Activated B cell treated with CpG ODN at 0.5 μM for 24 hours (primary cell): ENCODE data around the gene SCRN2. TPM values are rescaled to one million over a fixed set of nuclear protein-coding genes. Genes with fewer than 3 reads are reported as not detected.

Experiments used
- ATAC-seq: fragments of 200-7000 bp; cut with Tn5 transposase; one replicate; pipeline ENCODE4 v1.10.0; 2021; ENCODE audit warnings: low read depth, mild to moderate bottlenecking, moderate library complexity
- CTCF ChIA-PET: fragments of 350-600 bp; sonication (Branson Sonifier 250); formaldehyde crosslinking; loops from one replicate; lab custom pipeline; 2021; ENCODE audit warnings: antibody characterized with exemption; lab: Charles Lee
- POLR2A ChIA-PET: fragments of 350-600 bp; sonication (Branson Sonifier 250); formaldehyde crosslinking; loops from one replicate; lab custom pipeline; 2021; ENCODE audit warnings: antibody characterized with exemption; lab: Charles Lee
- DNase-seq: peaks from one replicate; pipeline ENCODE4 v3.0.0; 2022
- H3K27ac Mint-ChIP-seq: one replicate; pipeline ENCODE4 v1.8.0; 2020; ENCODE audit warnings: mixed read lengths
- H3K27me3 Mint-ChIP-seq: one replicate; pipeline ENCODE4 v1.8.0; 2021; ENCODE audit warnings: mixed read lengths
- H3K36me3 Mint-ChIP-seq: one replicate; pipeline ENCODE4 v1.8.0; 2021; ENCODE audit warnings: low read depth, mixed read lengths
- H3K4me1 Mint-ChIP-seq: one replicate; pipeline ENCODE4 v1.8.0; 2021; ENCODE audit warnings: mixed read lengths
- H3K4me3 Mint-ChIP-seq: one replicate; pipeline ENCODE4 v1.8.0; 2020; ENCODE audit warnings: mild to moderate bottlenecking, mixed read lengths
- H3K9me3 Mint-ChIP-seq: one replicate; pipeline ENCODE4 v1.8.0; 2020; ENCODE audit warnings: mixed read lengths
- intact Hi-C: fragments of 100-400 bp; cut with micrococcal nuclease; formaldehyde crosslinking; loops from one replicate; pipeline ENCODE4 v1.15.1; 2024
- total RNA-seq: library from RNA; stranded (reverse); gene quantifications from 2 replicates; pipeline ENCODE4 v1.2.3, GENCODE V29; 2022
- TF ChIP-seq, protein P1 (sequence below): fragments of 200-600 bp; IDR thresholded peaks from one replicate; pipeline ENCODE4 v1.8.0; 2022; ENCODE audit warnings: antibody characterized with exemption, mild to moderate bottlenecking

Gene SCRN2
- total RNA-seq, 1 donor from 2014 or later, result 36.3 TPM

DNA sequence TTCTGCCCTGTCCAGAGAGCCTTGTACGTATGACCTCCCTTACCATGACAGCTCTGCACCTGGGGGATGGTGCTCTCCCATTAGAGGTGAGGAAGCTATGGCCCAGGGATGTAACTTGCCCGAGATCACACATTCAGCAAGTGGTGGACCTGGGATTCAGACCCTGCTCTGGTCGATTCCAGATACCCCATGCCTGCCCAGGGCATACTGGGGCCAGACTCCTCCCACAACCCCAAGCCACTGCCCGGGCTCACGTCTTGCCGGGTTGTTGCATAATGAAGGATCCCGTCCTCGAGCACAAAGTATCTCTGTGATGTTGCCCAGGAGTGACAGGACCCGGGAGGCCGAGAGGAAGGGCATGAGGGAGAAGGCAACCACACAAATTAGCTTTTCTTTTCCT, 21.6 kb downstream of the SCRN2 start:
- TF ChIP-seq, protein P1, sequence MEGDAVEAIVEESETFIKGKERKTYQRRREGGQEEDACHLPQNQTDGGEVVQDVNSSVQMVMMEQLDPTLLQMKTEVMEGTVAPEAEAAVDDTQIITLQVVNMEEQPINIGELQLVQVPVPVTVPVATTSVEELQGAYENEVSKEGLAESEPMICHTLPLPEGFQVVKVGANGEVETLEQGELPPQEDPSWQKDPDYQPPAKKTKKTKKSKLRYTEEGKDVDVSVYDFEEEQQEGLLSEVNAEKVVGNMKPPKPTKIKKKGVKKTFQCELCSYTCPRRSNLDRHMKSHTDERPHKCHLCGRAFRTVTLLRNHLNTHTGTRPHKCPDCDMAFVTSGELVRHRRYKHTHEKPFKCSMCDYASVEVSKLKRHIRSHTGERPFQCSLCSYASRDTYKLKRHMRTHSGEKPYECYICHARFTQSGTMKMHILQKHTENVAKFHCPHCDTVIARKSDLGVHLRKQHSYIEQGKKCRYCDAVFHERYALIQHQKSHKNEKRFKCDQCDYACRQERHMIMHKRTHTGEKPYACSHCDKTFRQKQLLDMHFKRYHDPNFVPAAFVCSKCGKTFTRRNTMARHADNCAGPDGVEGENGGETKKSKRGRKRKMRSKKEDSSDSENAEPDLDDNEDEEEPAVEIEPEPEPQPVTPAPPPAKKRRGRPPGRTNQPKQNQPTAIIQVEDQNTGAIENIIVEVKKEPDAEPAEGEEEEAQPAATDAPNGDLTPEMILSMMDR, result no peak
- POLR2A ChIA-PET, result interaction anchor here (0.5 to 0.7 kb wide), 3 partner anchors 169 to 1531 kb away, joined by 3 to 8 read pairs (median 5); no protein-coding TSS in a partner anchor
- H3K4me1 Mint-ChIP-seq, result peaks cover 26% of the 10 kb centered on the region
- CTCF ChIA-PET, result no interaction called here
- no peaks in the 10 kb centered on the region for H3K9me3 Mint-ChIP-seq
- no peak overlapping the region for H3K4me3 Mint-ChIP-seq
- H3K27ac Mint-ChIP-seq, result no peak overlapping the region
- H3K27me3 Mint-ChIP-seq, result no peaks in the 10 kb centered on the region
- ATAC-seq (no peak), DNase-seq (no peak)
- peaks cover 64% of the 10 kb centered on the region for H3K36me3 Mint-ChIP-seq
- intact Hi-C loops, result no loop called here

DNA sequence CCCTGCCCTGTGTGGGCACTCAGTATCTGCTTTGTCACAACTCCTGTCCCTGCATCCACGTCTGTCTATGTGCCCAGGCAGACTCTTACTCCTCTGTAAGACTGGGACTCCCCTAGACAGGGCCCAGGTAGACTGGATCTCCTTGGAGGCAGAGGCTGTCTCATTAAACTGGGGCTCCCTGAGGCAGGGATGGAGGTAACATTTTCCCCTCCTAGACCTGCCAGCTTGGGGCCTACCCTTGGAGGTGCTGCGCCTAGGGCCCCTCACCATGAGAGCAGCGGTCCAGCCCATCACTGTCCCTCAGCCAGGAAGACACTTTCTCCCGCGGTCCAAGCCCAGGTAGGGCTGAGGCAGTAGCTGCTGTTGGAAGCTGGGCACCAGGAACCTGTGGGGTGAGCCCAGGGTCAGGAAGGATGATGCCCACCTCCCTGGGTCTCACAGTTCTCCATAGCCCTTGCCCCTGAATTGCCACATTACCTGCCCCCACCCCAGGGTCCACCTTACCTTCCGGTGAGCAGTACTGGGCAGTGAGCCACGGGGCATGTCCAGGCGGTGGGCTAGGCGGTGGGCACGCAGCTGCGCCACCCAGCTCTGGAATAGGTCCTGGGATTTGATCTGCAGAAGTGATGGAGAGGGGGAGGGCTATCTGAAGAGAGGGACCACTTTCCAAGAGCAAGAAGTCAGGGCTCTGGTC, 22.9 kb downstream of the SCRN2 start:
- peaks cover 61% of the 10 kb centered on the region for H3K36me3 Mint-ChIP-seq
- DNase-seq (no peak), ATAC-seq (no peak)
- peaks cover 26% of the 10 kb centered on the region for H3K4me1 Mint-ChIP-seq
- H3K9me3 Mint-ChIP-seq, result no peaks in the 10 kb centered on the region
- TF ChIP-seq, protein P1, result no peak
- ChIA-PET CTCF (no interaction called here), POLR2A (no interaction called here)
- H3K27me3 Mint-ChIP-seq, result no peaks in the 10 kb centered on the region
- H3K27ac Mint-ChIP-seq, result no peak overlapping the region
- intact Hi-C loops, result no loop called here
- no peak overlapping the region for H3K4me3 Mint-ChIP-seq

DNA sequence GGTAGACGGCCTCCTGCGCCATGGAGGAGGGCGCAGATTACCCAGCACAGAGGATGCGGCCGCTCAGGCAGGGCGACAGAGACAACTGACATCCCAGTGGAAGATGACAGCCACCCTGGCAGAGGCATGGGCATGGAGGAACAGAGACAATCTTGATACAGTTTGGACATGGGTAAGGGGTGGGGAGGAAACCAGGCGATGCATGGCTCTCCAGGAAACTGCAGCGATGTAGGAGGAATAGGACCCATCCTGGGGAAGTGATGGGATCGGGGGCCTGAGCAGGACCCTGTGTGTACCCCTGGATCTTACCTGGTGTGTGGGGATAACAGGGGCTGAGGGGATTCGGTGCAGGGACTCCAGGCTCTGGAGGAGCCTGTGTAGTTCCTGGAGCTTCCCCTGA, 24.1 kb downstream of the SCRN2 start:
- ChIA-PET POLR2A (no interaction called here), CTCF (no interaction called here)
- ATAC-seq (no peak), DNase-seq (no peak)
- intact Hi-C loops, result no loop called here
- TF ChIP-seq, protein P1, result no peak
- Mint-ChIP-seq H3K9me3 (no peaks in the 10 kb centered on the region), H3K27me3 (no peaks in the 10 kb centered on the region), H3K36me3 (peaks cover 72% of the 10 kb centered on the region), H3K27ac (no peak overlapping the region), H3K4me3 (no peak overlapping the region), H3K4me1 (peaks cover 20% of the 10 kb centered on the region)

DNA sequence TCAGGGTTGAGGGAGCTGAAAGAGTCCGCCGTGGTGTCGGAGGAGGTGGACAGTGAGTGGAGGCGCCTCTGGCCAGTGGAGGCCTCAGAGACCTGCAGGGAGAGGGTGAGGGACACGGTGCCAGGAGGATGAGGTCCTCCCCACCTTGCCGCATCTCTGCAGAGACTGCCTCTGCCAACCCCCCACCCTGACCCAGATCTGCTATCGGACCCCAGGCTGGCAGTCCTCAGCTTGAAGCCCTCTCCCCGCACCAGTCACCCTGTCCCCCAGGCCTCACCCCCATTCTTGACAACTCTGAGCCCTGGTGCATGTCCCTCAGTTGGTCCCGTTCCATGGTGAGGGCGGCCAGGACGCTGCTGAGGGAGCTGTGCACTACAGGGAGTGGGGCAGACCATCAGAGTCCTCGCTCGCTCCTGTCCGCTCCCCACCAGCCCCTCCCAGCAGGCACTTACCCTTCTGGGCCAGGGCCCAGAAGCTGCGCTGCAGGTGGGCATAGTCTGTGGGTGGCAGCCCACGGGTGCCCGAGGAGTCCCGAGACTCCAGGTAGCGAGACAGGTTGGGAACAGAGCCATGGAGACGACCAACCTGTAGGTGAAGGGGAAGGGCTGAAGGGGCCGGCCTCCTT, 24.9 kb downstream of the SCRN2 start:
- H3K4me1 Mint-ChIP-seq, result peaks cover 12% of the 10 kb centered on the region
- ChIA-PET POLR2A (no interaction called here), CTCF (no interaction called here)
- intact Hi-C loops, result no loop called here
- H3K36me3 Mint-ChIP-seq, result peaks cover 75% of the 10 kb centered on the region
- ATAC-seq (no peak), DNase-seq (no peak)
- TF ChIP-seq, protein P1, result no peak
- no peaks in the 10 kb centered on the region for H3K27me3 Mint-ChIP-seq
- H3K9me3 Mint-ChIP-seq, result no peaks in the 10 kb centered on the region
- no peak overlapping the region for H3K4me3 Mint-ChIP-seq
- no peak overlapping the region for H3K27ac Mint-ChIP-seq

DNA sequence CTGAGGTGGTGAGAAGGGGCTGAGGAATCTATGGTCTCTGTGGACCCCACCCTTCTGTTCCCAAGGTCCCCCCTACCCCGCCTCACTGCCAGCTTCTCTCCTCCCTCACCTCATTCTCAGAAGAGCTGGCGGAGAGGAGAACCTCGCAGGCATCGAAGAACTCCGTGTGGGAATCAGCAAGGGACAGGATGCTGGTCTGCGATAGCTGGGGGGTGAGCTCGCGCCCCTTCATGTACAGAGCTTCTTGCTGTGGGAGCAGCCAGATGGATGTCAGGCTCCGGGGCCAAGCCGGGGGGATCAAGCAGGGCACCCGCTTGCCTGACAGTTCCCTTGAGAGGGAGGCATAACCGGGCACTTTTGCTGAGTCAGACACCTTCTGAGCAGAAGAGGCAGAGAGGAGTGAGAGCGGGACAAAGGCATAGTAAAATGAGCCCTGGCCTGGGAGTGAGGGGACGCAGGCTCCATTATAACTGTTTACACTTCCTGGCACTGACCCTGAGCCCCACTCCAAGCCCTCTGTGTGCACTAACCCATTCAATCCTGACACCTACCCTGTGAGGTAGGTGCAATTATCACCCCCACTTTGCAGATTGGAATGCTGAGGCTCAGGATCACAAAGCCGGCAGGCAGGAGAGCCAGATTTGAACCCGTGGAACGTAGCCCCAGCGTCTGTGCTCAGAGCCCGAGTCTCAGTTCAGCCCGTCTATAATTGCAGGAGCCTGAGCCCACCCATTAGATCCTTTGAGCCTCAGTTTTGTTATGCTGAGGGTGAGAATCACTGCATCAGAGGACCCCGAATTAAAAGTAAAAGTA, 25.8 kb downstream of the SCRN2 start:
- CTCF ChIA-PET, result no interaction called here
- intact Hi-C loops, result no loop called here
- no peak for ATAC-seq
- H3K36me3 Mint-ChIP-seq, result peaks cover 84% of the 10 kb centered on the region
- no peak overlapping the region for H3K27ac Mint-ChIP-seq
- no peaks in the 10 kb centered on the region for H3K9me3 Mint-ChIP-seq
- POLR2A ChIA-PET, result interaction anchor here (1.3 kb wide), 1 partner anchor 26 kb away, joined by 3 read pairs; the partner anchor contains the start of gene SCRN2
- DNase-seq, result no peak
- H3K4me1 Mint-ChIP-seq, result peaks cover 3% of the 10 kb centered on the region
- TF ChIP-seq, protein P1, result no peak
- H3K4me3 Mint-ChIP-seq, result no peak overlapping the region
- no peaks in the 10 kb centered on the region for H3K27me3 Mint-ChIP-seq
